NCI-H1417 (cell line): Measurements from ENCODE around the gene SIRT2.
A peak's percentile ranks its signal among the peaks of the same experiment; 100 is the strongest.

Experiments
- DNase-seq, 3 experiments: peaks; one replicate each; lab custom pipeline; 2025; lab: John Stamatoyannopoulos, UW

Gene SIRT2

DNA sequence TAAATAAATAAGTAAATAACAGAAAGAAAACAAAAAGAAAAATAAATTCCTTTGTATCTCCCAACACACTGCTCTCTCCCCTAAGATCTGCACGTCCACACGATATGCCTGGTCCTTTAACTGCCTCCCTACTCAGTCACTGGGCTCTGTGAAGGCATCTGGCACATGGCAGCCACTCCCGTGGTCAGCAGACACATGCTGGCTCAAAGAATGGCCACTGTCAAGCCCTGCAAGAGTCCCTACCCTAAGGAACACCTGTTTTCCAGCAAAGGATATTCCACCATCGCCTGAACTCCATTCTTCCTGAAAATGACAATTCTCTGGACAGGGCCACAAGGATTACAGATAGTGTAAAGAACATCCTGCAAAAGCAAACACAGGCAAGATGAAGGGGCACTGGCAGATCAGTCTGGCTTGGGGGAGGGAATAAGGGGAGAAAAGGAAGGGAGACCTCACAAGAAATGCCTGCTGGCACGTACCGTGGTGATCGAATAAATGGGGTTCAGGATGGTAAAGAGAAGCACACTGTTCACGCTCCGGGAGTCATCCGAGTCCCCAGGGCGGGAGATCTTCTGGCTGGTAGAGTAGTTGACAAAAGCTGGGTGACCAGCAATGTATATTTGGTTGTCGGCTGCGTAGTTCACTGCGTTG lies 53.9 kb downstream of the SIRT2 start:
- no peak for DNase-seq

DNA sequence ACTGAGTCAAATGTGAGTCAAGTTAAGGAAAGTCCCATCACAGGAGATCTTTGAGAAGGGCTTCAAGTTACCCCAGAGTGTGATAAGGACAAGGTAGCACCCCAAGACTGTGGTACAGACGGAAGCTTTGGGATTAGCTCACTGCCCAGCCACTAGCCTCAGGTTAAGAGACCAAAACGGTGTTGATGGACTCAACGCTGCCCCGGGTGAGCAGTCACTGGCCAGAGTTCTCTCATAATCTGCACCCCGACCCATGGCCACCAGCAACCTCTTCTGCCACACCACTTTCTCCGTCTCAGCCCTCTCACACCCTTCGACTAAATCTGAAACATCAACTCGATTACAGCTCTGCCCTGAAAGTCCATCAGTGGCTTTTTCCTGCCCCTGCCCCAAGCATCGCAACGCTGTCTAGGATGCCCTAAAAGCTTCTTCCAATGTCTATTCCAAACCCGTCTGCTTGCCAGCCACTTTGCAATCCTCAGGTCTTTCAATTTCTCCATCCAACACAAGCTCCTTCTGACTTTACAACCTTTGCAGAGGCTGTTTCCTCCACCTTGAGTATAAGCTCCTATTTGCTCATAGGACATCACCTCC lies 55.2 kb downstream of the SIRT2 start:
- DNase-seq = no peak

- no peak for DNase-seq
Measured at GRCh38 chr19:38843175-38843758, 56.2 kb downstream of the SIRT2 start.

GRCh38 chr19:38842439-38843174 lies 56.8 kb downstream of the SIRT2 start:
- no peak for DNase-seq

DNA sequence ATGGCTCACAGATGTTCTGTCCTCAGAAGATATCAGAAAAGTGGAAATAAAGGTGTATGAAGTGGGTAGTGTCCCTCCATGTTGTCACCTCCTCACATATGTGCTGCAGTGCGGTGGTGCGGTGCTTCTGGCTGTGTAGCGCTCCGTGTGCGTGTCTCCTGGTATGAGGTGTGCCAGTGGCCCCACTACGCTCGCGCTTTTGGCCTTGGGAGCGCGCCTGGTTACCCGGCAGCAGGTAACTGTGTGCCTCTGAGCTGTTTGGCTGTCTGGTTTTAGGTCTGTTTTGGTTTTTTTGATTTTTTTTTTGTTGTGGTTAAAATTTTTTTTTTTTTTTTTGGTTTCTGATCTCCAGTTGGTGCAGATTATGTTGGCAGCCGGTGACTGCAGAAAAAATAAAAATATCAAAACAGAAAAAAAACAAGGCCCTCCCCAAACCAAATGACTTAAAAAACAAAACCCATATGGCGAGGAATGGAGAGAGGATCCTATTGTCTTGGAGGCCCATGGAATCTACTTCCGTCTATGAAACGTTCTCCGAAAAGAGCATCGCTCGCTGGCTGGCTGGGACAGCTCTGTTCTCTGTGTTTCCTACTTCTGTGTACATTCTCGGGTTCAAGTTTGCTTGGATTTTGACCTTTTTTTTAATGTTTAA lies 57.5 kb downstream of the SIRT2 start:
- no peak for DNase-seq

DNA sequence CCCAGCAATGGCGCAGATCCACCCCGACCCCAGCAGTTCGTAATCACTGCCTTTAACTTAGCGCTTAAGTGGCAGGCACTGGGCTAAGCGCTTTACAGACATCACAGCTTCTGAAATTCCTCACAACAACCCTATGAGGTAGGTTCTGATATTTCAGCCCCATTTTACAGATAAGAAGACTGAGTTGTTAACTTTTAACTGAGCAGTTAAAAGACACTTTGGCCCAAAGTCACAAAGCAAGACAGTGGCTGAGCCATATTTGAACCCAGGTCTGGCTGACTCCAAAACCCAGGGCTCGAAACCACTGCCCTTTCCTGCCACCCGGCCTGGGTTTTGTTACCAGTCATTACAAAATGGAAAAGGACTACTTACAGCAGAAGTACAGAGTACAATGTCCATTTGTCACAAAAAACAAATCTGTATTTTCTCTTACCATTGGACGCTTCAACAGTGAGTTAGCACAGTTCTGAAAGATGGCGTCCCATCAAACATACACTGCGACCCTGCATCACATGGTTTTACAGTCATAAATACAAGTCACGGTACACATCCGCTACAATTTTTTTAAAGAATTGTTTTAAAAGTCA lies 58.1 kb downstream of the SIRT2 start:
- DNase-seq = no peak

GRCh38 chr19:38840583-38840968 lies 58.8 kb downstream of the SIRT2 start:
- no peak for DNase-seq

DNA sequence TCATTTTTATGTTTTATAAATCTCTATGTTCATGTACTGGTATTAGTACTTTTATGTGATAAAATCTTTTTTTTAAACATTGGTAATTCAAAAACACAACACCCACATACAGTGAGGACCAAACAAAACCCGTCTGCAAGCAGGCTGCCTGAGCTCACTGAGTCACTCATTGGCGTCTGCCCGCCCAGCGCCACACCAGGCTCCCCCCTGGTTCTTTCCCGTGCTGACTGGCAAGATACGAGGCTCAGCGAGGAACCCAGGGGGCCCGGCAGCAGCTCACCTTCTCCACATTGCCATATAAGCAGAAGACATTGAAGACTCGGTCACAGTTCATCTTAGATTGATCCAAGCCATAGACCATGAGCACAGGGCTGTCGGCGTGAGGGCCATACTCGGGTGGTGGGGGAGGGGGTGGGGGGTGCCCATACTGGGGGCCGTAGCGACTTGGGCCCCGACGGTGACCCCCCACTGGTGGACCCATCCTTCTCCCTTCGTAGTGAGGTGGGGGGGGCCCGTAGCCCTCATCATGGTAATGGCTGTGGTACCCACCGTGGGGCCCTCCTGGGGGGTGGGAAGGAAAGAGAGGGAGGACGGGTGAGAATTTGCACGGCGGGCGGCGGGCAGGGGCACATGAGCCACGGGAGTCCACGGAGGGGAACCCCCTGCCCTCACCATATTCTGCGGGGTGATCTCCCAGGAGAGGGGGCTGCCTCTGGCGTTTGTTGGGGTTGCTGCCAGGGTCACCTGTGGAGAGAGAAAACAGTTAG lies 59.4 kb downstream of the SIRT2 start:
- DNase-seq = no peak

DNA sequence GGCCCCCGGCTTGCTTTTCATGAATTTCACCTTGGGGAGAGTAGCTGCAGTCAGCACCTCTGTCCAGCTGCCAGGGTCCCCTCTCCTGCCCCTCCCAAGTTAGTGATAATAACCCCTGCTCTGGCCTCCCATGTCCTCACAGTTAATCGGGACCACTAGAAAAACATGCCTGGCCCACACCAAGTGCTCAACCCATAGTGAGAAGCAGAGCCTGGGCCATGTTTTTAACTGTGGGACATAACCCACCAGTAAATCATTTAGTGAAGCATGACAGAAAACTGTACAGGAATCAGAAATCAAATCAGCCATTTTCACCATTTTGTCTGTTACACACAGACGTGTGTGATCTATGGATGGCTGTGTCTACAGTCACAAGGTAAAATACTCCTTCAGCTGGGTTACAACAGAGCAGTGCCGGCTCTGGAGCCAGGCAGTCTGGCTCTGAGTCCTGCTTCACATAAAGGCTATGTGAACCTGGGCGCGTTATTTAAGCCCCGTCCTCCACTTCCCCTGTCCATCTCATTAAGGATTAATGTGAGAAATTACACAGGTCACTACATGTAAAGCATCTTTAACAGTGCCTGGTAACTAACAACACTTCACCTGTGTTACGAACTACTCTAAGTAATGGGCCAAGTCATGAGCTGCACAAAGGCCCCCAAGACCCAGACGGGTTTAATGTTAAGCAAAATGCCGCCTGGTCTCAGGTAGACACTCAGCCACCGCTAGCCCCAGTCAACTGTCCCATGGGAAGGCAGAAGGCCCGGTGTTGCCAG lies 60.2 kb downstream of the SIRT2 start:
- DNase-seq = no peak

- no peak for DNase-seq
Measured at GRCh38 chr19:38838208-38838985, 61.0 kb downstream of the SIRT2 start.

- DNase-seq = no peak
Measured at GRCh38 chr19:38837656-38838121, 61.7 kb downstream of the SIRT2 start.

GRCh38 chr19:38836983-38837626 lies 62.3 kb downstream of the SIRT2 start:
- no peak for DNase-seq

DNA sequence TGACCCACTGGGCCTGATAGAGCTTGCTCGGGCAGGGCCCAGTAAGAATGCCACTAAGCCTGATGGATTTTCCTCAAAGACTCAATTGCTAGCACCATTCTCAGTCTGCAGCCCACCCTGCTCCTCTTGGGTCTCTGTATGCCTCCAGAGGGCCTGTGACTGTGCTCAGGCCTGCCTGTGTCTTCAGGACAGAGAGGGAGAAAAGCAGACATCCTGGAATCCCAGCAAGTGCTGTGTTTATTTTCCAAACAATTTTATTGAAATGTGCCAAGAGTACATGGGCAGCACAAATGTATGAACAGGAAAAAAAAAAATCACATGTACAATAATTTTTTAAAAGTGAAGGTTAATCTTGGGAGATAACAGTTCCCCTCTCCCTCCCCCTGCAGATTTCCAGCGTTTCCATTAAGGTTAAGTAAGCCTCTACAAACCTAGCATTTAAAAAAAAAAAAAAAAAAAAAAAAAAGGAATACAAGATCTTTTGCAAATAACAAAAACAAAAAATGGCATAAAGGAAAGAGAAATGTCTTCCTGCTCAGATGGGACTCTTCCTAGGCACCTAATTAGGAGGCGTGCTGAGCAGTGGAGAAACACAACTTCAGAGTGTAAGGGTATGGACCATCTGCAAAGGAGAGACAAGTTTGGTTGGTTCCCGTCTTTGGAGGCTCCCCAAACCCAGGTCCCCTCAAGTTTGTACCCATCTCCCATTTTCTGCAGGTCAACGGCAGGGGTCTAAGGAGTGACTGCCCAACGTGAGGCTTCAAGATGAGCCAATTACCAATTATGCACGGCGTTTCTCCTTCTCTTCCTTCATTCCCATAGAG lies 63.0 kb downstream of the SIRT2 start:
- no peak for DNase-seq

DNA sequence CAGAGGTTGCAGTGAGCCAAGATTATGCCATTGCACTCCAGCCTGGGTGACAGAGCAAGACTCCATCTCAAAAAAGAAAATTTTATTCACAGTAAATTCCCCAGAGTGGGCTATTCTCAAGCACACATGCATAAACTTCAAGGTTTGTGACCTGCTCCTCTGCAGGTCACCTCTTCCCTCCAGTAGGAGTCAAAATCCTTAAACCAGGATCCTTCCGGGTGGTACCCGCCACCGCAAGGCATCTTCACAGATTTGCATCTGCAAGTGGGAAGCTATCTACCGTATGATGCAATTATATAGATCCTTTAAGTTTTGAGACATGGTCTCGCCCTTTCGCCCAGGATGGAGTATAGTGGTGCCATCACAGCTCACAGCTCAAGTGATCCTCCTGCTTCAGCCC lies 64.8 kb downstream of the SIRT2 start:
- no peak for DNase-seq

DNA sequence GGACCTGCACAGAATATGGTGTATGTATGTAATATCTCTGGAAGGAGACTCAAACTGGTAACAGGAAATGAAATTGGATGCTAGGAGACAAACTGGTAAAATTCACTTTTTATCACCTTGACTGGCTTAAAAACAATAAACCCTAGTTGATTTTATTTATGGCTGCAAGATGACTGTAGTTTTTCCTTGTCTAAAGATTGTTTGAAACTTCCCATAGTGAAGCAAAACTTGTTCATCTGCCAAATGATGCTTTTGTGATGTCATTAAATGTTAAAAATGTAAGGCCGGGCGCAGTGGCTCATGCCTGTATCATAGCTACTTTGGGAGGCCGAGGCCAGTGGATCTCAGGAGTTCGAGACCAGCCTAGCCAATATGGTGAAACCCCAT lies 65.3 kb downstream of the SIRT2 start:
- no peak for DNase-seq

GRCh38 chr19:38833092-38833425 lies 66.4 kb downstream of the SIRT2 start:
- no peak for DNase-seq

DNA sequence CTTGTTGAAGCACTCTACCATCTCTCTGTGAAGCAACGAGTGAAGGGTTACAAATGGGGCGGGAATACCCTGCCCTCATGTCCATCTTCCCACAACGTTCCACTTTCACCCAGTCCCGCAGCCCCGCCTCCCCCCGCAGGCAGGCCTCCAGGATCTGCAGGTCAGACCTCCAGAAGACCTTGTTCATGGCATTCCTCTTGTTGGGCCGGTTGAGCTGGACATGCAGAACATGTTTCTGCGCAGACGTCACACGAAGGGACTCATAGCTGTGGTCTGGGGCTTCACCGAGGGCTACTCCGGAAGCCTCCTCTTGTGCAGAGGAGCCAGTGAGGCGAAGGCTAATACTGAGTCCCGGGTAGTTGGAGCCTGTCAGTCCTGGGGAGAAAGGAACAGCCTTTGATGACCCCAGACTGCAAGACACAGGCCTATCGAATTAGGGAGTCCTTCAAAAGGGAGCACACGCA lies 68.2 kb downstream of the SIRT2 start:
- peak; percentile 22 to 76 (median 61) for DNase-seq

GRCh38 chr19:38830039-38830733 lies 69.2 kb downstream of the SIRT2 start:
- DNase-seq = no peak
